ENCODE results near the gene ADI1.

DNA sequence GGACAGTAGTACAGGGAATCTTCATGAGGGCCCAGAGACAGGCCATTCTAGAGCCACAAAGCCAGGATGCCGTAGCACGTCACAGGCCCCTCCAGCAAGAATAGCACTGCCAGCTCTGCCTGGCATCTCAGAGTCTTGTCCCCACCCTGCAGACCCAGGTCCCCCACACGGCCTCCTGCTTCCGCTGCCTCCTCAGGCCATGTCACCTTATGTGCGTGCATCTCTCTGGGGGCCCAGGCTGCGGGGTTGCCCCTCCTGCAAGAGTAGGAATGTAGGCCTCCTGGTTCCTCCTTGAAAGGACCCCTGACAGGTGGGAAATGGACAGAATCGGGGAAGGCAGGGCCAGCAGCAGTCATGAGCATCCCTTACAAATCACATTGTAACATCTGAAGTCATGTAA, 49.8 kb downstream of the ADI1 start:
- TF ChIP-seq, protein P1, sequence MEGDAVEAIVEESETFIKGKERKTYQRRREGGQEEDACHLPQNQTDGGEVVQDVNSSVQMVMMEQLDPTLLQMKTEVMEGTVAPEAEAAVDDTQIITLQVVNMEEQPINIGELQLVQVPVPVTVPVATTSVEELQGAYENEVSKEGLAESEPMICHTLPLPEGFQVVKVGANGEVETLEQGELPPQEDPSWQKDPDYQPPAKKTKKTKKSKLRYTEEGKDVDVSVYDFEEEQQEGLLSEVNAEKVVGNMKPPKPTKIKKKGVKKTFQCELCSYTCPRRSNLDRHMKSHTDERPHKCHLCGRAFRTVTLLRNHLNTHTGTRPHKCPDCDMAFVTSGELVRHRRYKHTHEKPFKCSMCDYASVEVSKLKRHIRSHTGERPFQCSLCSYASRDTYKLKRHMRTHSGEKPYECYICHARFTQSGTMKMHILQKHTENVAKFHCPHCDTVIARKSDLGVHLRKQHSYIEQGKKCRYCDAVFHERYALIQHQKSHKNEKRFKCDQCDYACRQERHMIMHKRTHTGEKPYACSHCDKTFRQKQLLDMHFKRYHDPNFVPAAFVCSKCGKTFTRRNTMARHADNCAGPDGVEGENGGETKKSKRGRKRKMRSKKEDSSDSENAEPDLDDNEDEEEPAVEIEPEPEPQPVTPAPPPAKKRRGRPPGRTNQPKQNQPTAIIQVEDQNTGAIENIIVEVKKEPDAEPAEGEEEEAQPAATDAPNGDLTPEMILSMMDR (IDR thresholded peaks at IDR 0.05): no peak
- TF ChIP-seq POLR2A (IDR thresholded peaks at IDR 0.05): no peak
